Hypothalamus (tissue), 51 donors: ENCODE data around the gene TEX36.
"Not testable (repeated sequence)": the region's sequence is repeated elsewhere in the genome, so short reads cannot be mapped to it uniquely, and the experiment has no call there.

Experiments used
- DNase-seq, 51 donors: peaks; one replicate each; lab custom pipeline; 2025; lab: John Stamatoyannopoulos, UW

Gene TEX36

DNA sequence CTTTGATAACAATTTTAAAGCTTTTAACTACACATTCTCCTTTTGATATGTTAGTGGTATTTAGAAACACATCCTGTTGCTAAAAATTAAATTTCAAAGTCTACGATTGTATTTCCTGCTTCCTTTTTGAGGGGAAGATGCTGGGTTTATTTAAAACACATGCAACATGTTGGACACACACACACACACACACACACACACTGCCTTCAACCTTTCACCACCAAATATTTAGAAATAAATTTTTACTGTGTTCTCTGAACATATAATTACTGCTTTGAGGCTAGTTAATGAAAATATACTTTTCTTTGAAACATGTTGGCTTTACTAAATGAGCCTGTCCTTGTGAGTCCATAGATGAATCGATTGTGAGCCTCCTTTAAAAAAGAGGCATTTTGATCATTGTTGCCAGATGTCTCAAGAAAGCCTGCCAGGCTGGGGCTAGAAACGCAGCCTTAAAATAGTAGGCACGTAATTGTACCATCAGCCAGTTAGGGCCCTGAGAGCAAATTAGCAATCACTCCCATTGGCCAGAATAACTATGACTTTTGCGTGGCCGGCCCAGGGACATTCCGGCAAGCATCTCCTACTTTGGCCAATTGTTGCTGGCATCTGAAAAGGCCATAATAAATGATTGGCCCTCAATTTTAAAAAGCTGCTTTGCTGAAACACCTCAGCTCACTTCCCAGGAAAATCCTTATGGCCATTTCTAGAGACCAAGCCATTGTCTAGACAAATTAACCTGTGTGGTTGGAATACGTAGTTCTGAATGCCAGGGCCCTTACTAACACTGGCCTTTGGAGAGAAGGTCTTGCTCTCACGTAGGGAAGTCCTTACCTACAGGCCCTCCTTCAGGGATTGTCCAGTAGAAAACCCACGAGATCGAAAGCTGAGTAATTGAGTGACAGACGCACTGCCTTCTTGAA lies 9.9 kb upstream of the TEX36 start:
- no peak for DNase-seq

DNA sequence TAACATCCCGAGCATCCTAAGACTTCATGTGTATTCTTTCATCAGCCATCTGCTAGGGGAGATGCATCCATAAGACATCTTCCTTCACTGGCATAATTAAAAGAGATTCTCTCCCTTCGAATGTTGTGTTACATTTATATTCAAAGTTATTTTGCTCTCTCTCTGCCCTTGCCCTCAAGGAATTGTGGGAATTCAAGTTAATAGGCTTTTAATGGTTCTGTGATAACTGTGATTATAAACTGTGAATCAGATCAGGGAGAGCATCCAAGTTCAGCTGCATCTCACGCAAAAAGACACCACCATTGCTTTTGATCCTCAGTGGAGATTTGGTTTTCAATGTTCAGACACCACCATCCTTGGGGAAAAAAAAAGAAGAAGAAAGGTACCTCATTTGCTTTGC lies 9.2 kb upstream of the TEX36 start:
- peak in 1 of 51 donors; percentile 21 for DNase-seq

GRCh38 chr10:125691160-125691981 lies 8.4 kb upstream of the TEX36 start:
- DNase-seq: no peak

GRCh38 chr10:125689955-125690569 lies 7.1 kb upstream of the TEX36 start:
- DNase-seq: no peak

- no peak for DNase-seq
These were observed 4.7 kb upstream of the TEX36 start for GRCh38 chr10:125687507-125688185.

DNA sequence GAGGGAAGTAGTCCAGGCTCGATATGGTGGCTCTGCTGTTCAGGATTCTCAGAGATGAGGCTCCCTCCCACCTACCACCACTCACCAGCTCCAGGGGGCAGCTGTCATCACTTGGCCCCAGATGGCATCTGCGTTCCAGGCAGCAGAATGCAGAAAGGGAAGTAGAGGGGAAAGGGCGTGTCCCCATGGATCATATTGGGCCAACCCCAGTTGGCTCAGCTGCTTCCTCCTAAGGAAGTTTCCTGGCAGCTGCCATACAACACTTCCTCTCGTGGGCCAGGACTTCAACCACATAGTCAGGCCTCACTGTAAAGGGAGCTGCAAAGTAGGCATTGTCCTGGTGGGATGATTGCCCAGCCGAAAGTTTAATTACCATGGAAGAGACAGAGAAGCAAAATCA lies 1.6 kb upstream of the TEX36 start:
- no peak for DNase-seq

GRCh38 chr10:125683821-125684220 lies 858 bp upstream of the TEX36 start:
- DNase-seq: no peak

DNA sequence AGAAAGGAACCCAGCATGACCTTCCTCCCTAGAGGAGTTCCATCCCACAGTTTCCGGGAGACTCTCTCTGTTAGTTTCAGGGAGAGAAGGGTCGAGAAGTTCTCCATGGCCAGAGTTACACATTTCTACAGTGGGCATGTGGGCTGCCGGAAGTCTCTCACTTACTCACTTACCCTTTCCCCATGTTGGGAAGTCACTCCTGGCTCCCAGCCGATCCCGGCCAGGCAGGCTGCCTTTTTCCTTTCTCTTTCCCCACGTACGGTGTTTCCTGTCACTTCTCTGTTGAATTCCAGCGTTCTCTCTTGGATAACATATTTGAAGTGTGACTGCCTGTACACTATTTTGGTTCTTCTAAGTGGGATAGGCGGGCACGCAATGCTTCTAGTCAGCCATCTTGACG lies 3.5 kb downstream of the TEX36 start:
- DNase-seq: no peak

DNA sequence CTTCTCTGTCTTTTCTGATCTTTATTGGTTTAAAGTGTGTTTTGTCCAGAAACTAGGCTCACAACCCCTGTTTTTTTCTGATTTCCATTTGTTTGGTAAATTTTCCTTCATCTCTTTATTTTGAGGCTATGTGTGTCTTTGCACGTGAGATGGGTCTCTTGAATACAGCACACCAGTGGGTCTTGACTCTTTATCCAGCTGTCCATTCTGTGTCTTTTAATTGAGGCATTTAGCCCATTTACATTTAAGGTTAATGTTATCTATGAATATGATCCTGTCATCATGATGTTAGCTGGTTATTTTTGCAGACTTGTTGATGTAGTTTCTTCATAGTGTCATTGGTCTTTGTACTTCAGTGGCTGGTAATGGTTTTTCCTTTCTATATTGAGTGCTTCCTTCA lies 10.1 kb downstream of the TEX36 start:
- DNase-seq: no peak

- no peak for DNase-seq
These were observed 20.4 kb downstream of the TEX36 start for GRCh38 chr10:125662584-125662983.

DNA sequence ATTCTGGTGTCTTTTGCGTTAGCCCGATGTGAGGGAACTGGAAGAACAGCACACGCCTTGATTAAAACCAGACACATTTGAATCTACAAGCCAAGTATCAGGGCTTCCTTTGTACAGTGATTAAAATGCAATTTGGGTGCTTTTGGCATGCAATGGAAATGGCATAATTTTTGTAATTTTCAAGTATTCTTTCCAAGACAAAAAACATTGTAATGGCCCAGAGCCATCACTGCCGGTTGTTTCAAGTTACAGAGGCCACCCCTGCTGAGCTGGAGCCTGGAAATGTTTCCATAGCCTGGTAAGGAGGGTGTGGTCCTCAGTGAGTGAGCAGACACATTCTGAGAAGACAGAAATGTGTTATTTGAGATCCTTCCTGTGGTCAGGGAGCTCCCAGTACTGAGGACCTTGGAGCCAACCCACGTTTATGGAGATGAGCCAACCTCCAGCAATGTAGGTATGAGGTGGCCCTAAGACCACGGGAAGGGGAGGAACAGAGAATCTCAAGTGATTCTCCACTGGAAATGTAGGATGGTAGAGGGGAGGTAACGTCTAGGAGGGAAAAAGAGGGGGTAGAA lies 20.9 kb downstream of the TEX36 start:
- DNase-seq: no peak

GRCh38 chr10:125661431-125661940 lies 21.5 kb downstream of the TEX36 start:
- no peak for DNase-seq

GRCh38 chr10:125659071-125659470 lies 23.9 kb downstream of the TEX36 start:
- DNase-seq: no peak

GRCh38 chr10:125656523-125656922 lies 26.4 kb downstream of the TEX36 start:
- no peak for DNase-seq

GRCh38 chr10:125653113-125653512 lies 29.9 kb downstream of the TEX36 start:
- DNase-seq: not testable (repeated sequence)

- no peak for DNase-seq
These were observed 36.7 kb downstream of the TEX36 start for GRCh38 chr10:125646311-125646710.

DNA sequence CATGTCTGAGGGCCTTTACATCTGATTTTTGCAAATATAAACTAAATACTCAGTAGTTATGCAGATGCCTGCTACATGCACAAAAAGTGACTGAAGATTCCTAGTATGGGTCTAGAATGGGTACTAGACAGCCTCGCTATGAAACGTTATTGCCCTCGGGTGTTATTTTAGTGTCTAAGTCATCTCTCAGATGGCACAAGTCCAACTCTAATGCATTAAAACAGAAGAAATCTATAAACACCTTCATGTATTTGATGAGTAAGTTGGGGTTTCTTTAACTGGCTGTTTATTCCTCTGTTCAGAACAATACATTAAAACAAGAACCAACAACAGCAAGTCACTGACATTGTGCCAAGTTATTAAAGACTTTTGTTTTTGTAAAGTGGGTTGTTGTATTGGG lies 41.6 kb downstream of the TEX36 start:
- no peak for DNase-seq

DNA sequence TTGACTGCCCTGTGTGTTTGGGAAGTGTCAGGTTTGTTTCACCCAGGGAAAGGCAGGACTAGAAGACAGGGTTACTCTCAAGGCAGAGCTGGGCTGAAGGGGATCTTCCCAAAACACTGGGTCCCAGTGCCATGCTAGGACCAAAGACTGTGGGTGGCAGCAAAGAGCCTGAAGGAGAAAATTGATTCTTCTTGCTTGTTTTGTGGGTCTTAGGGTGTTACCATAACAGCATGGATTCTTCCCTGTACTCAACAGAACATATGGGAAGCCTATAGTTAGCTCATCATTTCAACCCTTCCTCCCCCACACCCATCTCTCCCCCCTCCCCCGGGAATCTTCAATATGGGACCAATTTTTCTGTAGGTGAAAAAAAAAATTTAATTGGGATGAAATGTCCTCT lies 42.3 kb downstream of the TEX36 start:
- DNase-seq: no peak

GRCh38 chr10:125639846-125640245 lies 43.1 kb downstream of the TEX36 start:
- DNase-seq: no peak

DNA sequence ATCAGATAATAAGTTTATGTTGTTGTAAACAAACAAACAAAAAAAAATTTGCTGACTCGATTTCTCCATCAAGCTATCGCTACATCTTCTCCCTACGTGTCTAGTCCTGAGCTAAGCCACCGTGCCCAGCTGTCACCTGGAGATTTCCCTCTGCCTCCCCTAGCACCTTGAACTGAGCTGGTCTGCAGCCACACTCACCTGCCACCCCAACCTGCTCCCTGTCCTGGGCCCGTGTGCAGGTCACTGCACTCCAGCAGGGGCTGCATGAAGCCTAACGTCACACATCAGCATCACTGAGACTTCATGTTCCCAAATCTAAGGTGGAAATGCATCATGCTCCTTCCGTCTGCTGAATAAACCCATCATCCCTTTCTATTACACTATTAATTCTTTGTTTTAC lies 44.4 kb downstream of the TEX36 start:
- no peak for DNase-seq
